ENCODE results near the gene NFATC1. TPM values are rescaled to one million over a fixed set of nuclear protein-coding genes. Genes with fewer than 3 reads are reported as not detected.

Gene NFATC1
- total RNA-seq, 1 donor from 2014 or later = 18.3 TPM

GRCh38 chr18:79531386-79531785 is 135.7 kb downstream of the NFATC1 start:
- no peak for DNase-seq
- H3K27ac ChIP-seq (replicated peaks) = no peak overlapping the region
- H3K4me1 ChIP-seq = peaks cover 16% of the 10 kb centered on the region
- TF ChIP-seq CTCF (IDR thresholded peaks at IDR 0.05; ENCODE audit: borderline replicate concordance) = no peak
- H3K9me3 ChIP-seq (replicated peaks) = no peaks in the 10 kb centered on the region
- intact Hi-C loops (cut with micrococcal nuclease) = no loop called here
- H3K36me3 ChIP-seq = peaks cover 13% of the 10 kb centered on the region
- H3K27me3 ChIP-seq (ENCODE audit: low read depth) = peaks cover 19% of the 10 kb centered on the region
- H3K4me3 ChIP-seq = no peak overlapping the region

GRCh38 chr18:79531926-79532312 is 136.2 kb downstream of the NFATC1 start:
- H3K36me3 ChIP-seq = peaks cover 13% of the 10 kb centered on the region
- H3K9me3 ChIP-seq (replicated peaks) = no peaks in the 10 kb centered on the region
- intact Hi-C loops (cut with micrococcal nuclease) = no loop called here
- no peak for TF ChIP-seq CTCF (IDR thresholded peaks at IDR 0.05; ENCODE audit: borderline replicate concordance)
- DNase-seq = peak; percentile 10
- peaks cover 10% of the 10 kb centered on the region for H3K4me1 ChIP-seq
- no peak overlapping the region for H3K4me3 ChIP-seq
- H3K27me3 ChIP-seq (ENCODE audit: low read depth) = peaks cover 19% of the 10 kb centered on the region
- no peak overlapping the region for H3K27ac ChIP-seq (replicated peaks)

- Histone ChIP-seq H3K27ac (replicated peaks) (no peak overlapping the region), H3K4me3 (no peak overlapping the region), H3K27me3 (ENCODE audit: low read depth) (peaks cover 19% of the 10 kb centered on the region), H3K4me1 (peaks cover 6% of the 10 kb centered on the region), H3K36me3 (peaks cover 13% of the 10 kb centered on the region), H3K9me3 (replicated peaks) (no peaks in the 10 kb centered on the region)
- no peak for TF ChIP-seq CTCF (IDR thresholded peaks at IDR 0.05; ENCODE audit: borderline replicate concordance)
- intact Hi-C loops (cut with micrococcal nuclease) = no loop called here
- DNase-seq = peak; percentile 15
Observed at GRCh38 chr18:79532313-79533007, 136.7 kb downstream of the NFATC1 start.

GRCh38 chr18:79533146-79533545 is 137.4 kb downstream of the NFATC1 start:
- Histone ChIP-seq H3K4me3 (no peak overlapping the region), H3K9me3 (replicated peaks) (peaks cover 7% of the 10 kb centered on the region), H3K36me3 (peaks cover 8% of the 10 kb centered on the region), H3K27ac (replicated peaks) (no peak overlapping the region), H3K4me1 (peaks cover 6% of the 10 kb centered on the region), H3K27me3 (ENCODE audit: low read depth) (peaks cover 23% of the 10 kb centered on the region)
- intact Hi-C loops (cut with micrococcal nuclease) = no loop called here
- DNase-seq = no peak
- no peak for TF ChIP-seq CTCF (IDR thresholded peaks at IDR 0.05; ENCODE audit: borderline replicate concordance)

GRCh38 chr18:79533591-79533990 is 137.9 kb downstream of the NFATC1 start:
- H3K9me3 ChIP-seq (replicated peaks) = peaks cover 9% of the 10 kb centered on the region
- H3K27ac ChIP-seq (replicated peaks) = no peak overlapping the region
- DNase-seq = no peak
- peaks cover 4% of the 10 kb centered on the region for H3K36me3 ChIP-seq
- peaks cover 6% of the 10 kb centered on the region for H3K4me1 ChIP-seq
- TF ChIP-seq CTCF (IDR thresholded peaks at IDR 0.05; ENCODE audit: borderline replicate concordance) = no peak
- H3K4me3 ChIP-seq = no peak overlapping the region
- H3K27me3 ChIP-seq (ENCODE audit: low read depth) = peaks cover 23% of the 10 kb centered on the region
- intact Hi-C loops (cut with micrococcal nuclease) = no loop called here

Data from left ventricle myocardium inferior (tissue), 1 donor.